Measurements from ENCODE around the gene CFAP77.

CFAP77 gene

DNA sequence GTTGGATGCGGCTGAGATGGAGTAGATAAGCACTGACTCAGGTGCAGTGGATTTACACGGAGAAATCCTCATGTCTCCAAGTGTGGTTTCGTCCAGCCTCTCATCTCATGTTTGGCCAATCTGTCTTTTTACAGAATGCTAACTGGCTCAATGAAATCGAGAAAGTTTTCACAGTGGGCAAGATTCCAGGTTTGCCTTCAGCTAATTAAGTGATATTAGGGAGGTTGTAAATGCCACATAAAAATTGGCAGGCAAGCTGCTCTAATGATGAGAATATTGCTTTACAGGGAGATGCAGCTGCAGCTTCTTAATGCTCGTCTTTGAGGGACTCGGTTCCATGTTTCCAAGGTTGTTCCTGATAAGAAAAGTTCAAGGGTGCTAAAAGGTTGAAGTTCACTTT lies 196.1 kb downstream of the CFAP77 start:
- DNase-seq, result no peak

DNA sequence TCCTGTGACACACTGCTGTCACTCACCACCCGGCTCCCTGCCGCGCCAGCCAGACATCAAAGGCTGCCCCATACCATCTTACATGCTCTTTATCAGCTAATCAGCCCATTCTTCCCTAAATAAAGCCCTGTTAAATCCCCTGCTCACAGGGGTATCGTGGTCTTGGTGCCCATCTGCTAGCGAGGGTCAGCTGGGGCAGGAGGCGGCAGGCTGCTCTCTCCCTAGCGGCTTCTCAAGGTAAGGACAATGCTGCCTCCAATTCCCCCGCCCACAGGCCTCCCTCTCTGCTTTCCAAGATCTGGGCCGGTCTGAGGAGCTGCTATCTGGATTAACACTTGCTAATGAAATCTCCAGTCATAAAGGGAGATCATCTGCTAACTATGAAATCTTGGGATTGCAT lies 199.2 kb downstream of the CFAP77 start:
- no peak for DNase-seq

DNA sequence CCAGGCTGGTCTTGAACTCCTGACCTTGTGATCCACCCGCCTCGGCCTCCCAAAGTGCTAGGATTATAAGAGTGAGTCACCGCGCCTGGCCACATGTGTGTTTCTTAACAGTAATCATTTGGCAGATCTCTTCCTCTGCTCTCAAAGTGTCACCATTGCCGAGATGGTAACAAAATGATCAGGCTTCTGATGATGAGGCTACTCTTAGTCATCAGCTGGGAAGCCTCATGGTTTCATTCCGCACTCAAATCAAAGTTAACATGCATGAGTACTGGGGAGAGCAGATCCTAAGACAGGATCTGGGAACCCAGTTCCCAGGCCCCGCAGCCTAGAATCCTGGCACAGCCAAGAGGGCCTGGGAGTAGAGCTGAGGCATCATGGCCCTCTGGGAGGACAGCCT lies 199.8 kb downstream of the CFAP77 start:
- no peak for DNase-seq

DNA sequence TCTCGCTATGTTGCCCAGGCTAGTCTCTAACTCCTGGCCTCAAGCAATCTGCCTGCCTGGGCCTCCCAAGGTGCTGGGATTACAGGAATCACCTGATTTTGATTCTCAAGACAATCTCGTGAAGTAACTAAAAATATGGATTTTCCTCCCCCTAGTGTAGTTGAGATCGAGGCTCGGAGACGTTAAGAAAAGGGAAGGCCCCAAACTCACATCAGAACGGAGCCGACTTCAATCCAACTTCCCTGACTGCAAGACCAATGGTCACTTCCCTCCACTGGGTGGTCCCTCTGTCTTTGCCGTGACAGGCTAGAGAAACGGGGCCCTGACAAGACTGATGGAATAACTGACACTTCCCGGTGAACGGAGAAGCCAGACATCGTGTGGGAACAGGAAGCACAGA lies 200.7 kb downstream of the CFAP77 start:
- DNase-seq, result no peak

DNA sequence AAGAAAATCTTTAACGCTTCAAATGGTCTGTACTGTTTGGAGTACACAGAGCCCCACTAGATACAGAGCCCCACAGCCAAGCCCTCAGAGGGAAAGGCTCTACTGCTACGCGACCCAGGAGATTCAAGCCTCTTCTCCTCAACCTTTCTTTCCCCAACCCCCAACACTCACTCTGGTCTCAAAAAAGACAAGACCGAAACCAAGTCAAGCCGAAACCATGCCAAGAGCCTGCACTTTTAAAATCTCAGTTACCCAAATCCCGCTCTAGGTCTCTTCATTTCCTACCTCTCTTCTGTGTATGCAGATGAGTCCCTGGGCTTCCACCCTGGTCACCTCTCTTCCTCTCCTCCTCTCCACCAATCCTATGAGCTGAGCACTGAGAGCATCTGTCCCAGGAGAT lies 204.3 kb downstream of the CFAP77 start:
- no peak for DNase-seq

DNA sequence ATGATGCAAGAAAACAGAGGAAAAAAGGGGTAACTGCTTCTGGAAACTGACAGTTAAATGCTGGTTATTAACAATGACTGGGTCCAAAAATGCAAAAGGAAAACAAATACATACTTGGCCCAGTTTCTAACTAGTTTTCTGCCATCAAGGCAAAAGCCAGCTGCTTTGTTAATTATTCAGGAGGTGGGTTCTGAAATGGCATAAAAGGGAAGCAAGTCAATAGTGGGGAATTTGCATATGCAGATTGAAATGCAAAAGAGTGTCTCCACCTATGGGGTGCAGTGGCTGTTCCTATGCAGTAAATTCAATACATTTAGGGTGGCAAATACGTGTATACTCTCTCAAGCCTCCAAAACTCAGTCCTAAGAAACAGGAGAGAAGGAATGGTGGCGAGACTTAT lies 205.8 kb downstream of the CFAP77 start:
- no peak for DNase-seq

DNA sequence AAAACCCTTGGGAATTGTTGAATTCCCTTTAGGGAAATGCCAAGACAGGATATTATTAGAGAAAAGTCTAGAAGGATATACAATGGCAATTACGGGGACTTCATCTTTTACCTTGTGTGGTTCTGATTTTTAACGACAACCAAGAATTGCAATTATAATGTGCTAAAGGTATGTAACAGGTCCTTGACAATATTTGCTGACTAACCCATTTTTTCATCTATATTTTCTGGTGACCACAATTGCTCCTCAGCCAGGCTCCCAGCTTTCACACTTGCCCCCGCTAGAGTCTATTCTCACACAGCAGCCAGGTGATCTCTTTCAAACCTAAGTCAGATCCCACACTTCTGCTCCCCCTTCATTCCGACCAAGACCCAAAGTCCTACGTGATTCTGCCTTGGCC lies 206.7 kb downstream of the CFAP77 start:
- DNase-seq, result no peak

DNA sequence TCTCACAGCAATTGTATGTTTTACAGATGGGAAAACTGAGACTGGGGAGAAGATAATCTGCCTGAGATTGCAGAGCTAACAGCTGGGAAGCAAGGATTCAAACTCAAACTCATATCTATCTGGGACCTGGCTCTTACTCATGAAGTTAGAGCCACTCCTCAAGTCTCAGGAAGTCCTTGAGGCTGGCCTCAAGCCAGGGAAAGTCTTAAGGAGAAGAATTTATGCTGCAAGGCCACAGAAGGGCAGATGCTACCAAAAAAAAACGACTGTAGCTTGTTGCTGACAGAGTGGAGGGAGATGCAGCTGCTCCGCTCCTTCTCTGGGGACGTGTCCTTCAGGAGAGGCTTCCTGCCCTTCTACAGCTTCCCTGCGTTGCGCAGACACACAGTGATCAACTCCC lies 212.1 kb downstream of the CFAP77 start:
- DNase-seq, result no peak

All from NCI-H446 (cell line).